ENCODE data around the gene PDGFRB.
A peak's percentile ranks its signal among the peaks of the same experiment; 100 is the strongest.

PDGFRB gene

GRCh38 chr5:150181766-150182545 is 26.3 kb upstream of the PDGFRB start:
- no peak for DNase-seq (ENCODE audit: low spot score)

- DNase-seq (ENCODE audit: low spot score): no peak
These were observed 25.4 kb upstream of the PDGFRB start for GRCh38 chr5:150181027-150181426.

- peak; percentile 82 for DNase-seq (ENCODE audit: low spot score)
These were observed 24.8 kb upstream of the PDGFRB start for GRCh38 chr5:150180241-150181026.

- no peak for DNase-seq (ENCODE audit: low spot score)
These were observed 23.5 kb upstream of the PDGFRB start for GRCh38 chr5:150179019-150179620.

GRCh38 chr5:150178262-150178661 is 22.6 kb upstream of the PDGFRB start:
- no peak for DNase-seq (ENCODE audit: low spot score)

- DNase-seq (ENCODE audit: low spot score): no peak
These were observed 22.1 kb upstream of the PDGFRB start for GRCh38 chr5:150177721-150178120.

GRCh38 chr5:150176745-150177477 is 21.3 kb upstream of the PDGFRB start:
- DNase-seq (ENCODE audit: low spot score): no peak

- DNase-seq (ENCODE audit: low spot score): no peak
These were observed 19.9 kb upstream of the PDGFRB start for GRCh38 chr5:150175536-150175935.

- DNase-seq (ENCODE audit: low spot score): no peak
These were observed 19.4 kb upstream of the PDGFRB start for GRCh38 chr5:150175076-150175475.

- DNase-seq (ENCODE audit: low spot score): no peak
These were observed 18.6 kb upstream of the PDGFRB start for GRCh38 chr5:150174285-150174684.

- no peak for DNase-seq (ENCODE audit: low spot score)
These were observed 17.5 kb upstream of the PDGFRB start for GRCh38 chr5:150173161-150173560.

GRCh38 chr5:150172556-150172955 is 16.9 kb upstream of the PDGFRB start:
- DNase-seq (ENCODE audit: low spot score): no peak

GRCh38 chr5:150172145-150172544 is 16.5 kb upstream of the PDGFRB start:
- no peak for DNase-seq (ENCODE audit: low spot score)

GRCh38 chr5:150168864-150169263 is 13.2 kb upstream of the PDGFRB start:
- DNase-seq (ENCODE audit: low spot score): no peak

GRCh38 chr5:150167908-150168307 is 12.3 kb upstream of the PDGFRB start:
- DNase-seq (ENCODE audit: low spot score): no peak

GRCh38 chr5:150167512-150167850 is 11.8 kb upstream of the PDGFRB start:
- no peak for DNase-seq (ENCODE audit: low spot score)

GRCh38 chr5:150166650-150167511 is 11.2 kb upstream of the PDGFRB start, which contains the start of gene CDX1:
Gene CDX1, plus strand, starts transcription at chr5:150166778. Its CDS starts 99 bp downstream, at chr5:150166877.
- no peak for DNase-seq (ENCODE audit: low spot score)

GRCh38 chr5:150166037-150166649 is 10.5 kb upstream of the PDGFRB start:
- no peak for DNase-seq (ENCODE audit: low spot score)

- no peak for DNase-seq (ENCODE audit: low spot score)
These were observed 8.8 kb upstream of the PDGFRB start for GRCh38 chr5:150164211-150164980.

- no peak for DNase-seq (ENCODE audit: low spot score)
These were observed 8.0 kb upstream of the PDGFRB start for GRCh38 chr5:150163547-150164059.

Data from Ammon's horn (tissue), 1 donor.